ENCODE data around the gene RAB3D. TPM values are rescaled to one million over a fixed set of nuclear protein-coding genes. Genes with fewer than 3 reads are reported as not detected.
"Not testable (repeated sequence)": the region's sequence is repeated elsewhere in the genome, so short reads cannot be mapped to it uniquely, and the experiment has no call there.

Gene RAB3D
- total RNA-seq, 2 donors from 2014 or later = 33.9 to 81.2 TPM

- H3K4me1 ChIP-seq (replicated peaks) = peaks cover 16% of the 10 kb centered on the region
- H3K27ac ChIP-seq = peak overlapping the region; percentile 60 to 79
- no peaks in the 10 kb centered on the region for H3K27me3 ChIP-seq (replicated peaks; ENCODE audit: insufficient read depth)
- H3K4me3 ChIP-seq = no peak overlapping the region
- no peak for DNase-seq (ENCODE audit: low spot score)
- WGBS = 66% methylated on average over 5 of the region's 5 CpGs
- intact Hi-C loops (cut with DNase I) = no loop called here
- no peaks in the 10 kb centered on the region for H3K9me3 ChIP-seq
- no peak for TF ChIP-seq CTCF (IDR thresholded peaks at IDR 0.05)
- TF ChIP-seq POLR2AphosphoS5 (IDR thresholded peaks at IDR 0.05) = no peak
- no peak for TF ChIP-seq POLR2A (IDR thresholded peaks at IDR 0.05)
- H3K36me3 ChIP-seq = peaks cover 0 to 8% of the 10 kb centered on the region in 2 donors
These were observed 15.8 kb downstream of the RAB3D start for GRCh38 chr19:11323601-11324078.

GRCh38 chr19:11322269-11323024 is 17.0 kb downstream of the RAB3D start:
- Histone ChIP-seq H3K36me3 (peaks cover 0 to 8% of the 10 kb centered on the region in 2 donors), H3K4me1 (replicated peaks) (peaks cover 16% of the 10 kb centered on the region), H3K9me3 (no peaks in the 10 kb centered on the region), H3K27ac (no peak overlapping the region), H3K4me3 (no peak overlapping the region), H3K27me3 (replicated peaks; ENCODE audit: insufficient read depth) (no peaks in the 10 kb centered on the region)
- 51% methylated on average over 7 of the region's 7 CpGs for WGBS
- TF ChIP-seq POLR2A (IDR thresholded peaks at IDR 0.05) (no peak), POLR2AphosphoS5 (IDR thresholded peaks at IDR 0.05) (no peak), CTCF (IDR thresholded peaks at IDR 0.05) (no peak)
- no peak for DNase-seq (ENCODE audit: low spot score)
- intact Hi-C loops (cut with DNase I) = no loop called here

- DNase-seq (ENCODE audit: low spot score) = no peak
- intact Hi-C loops (cut with DNase I) = no loop called here
- Histone ChIP-seq H3K27me3 (replicated peaks; ENCODE audit: insufficient read depth) (no peaks in the 10 kb centered on the region), H3K4me1 (replicated peaks) (peaks cover 16% of the 10 kb centered on the region), H3K4me3 (no peak overlapping the region), H3K36me3 (peaks cover 0 to 4% of the 10 kb centered on the region in 2 donors), H3K27ac (no peak overlapping the region), H3K9me3 (no peaks in the 10 kb centered on the region)
- WGBS = 78% methylated on average over 14 of the region's 14 CpGs
- no peak for TF ChIP-seq POLR2A (IDR thresholded peaks at IDR 0.05)
- TF ChIP-seq POLR2AphosphoS5 (IDR thresholded peaks at IDR 0.05) = no peak
- TF ChIP-seq CTCF (IDR thresholded peaks at IDR 0.05) = no peak
These were observed 18.0 kb downstream of the RAB3D start for GRCh38 chr19:11321191-11322126.

GRCh38 chr19:11320278-11320995 is 19.0 kb downstream of the RAB3D start:
- intact Hi-C loops (cut with DNase I); H3K36me3 ChIP-seq; H3K27me3 ChIP-seq (replicated peaks; ENCODE audit: insufficient read depth); H3K4me3 ChIP-seq; H3K9me3 ChIP-seq; DNase-seq (ENCODE audit: low spot score); H3K27ac ChIP-seq: not testable (repeated sequence)
- WGBS = 87% methylated on average over 9 of the region's 9 CpGs
- H3K4me1 ChIP-seq (replicated peaks) = peaks cover 16% of the 10 kb centered on the region

- Histone ChIP-seq H3K4me3 (no peak overlapping the region), H3K4me1 (replicated peaks) (no peaks in the 10 kb centered on the region), H3K27me3 (replicated peaks; ENCODE audit: insufficient read depth) (no peaks in the 10 kb centered on the region), H3K27ac (no peak overlapping the region), H3K9me3 (no peaks in the 10 kb centered on the region), H3K36me3 (no peaks in the 10 kb centered on the region)
- no peak for TF ChIP-seq CTCF (IDR thresholded peaks at IDR 0.05)
- no peak for TF ChIP-seq POLR2A (IDR thresholded peaks at IDR 0.05)
- TF ChIP-seq POLR2AphosphoS5 (IDR thresholded peaks at IDR 0.05) = no peak
- 78% methylated on average over 9 of the region's 9 CpGs for WGBS
- DNase-seq (ENCODE audit: low spot score) = no peak
- intact Hi-C loops (cut with DNase I) = no loop called here
These were observed 33.1 kb downstream of the RAB3D start for GRCh38 chr19:11306337-11306736.
